HEK293 (cell line): ENCODE measurements around the gene CTSE.

Experiments used
- KLF1 ChIP-seq: fragments of 450-650 bp; formaldehyde crosslinking; IDR thresholded peaks from 2 replicates; pipeline ENCODE4 v1.5.1; 2016; ENCODE audit warnings: missing biosample characterization, missing genetic modification characterization
- SETDB1 ChIP-seq: IDR thresholded peaks from one replicate; pipeline ENCODE4 v1.6.1; 2017; ENCODE audit warnings: mild to moderate bottlenecking, low read length, moderate library complexity, mixed read lengths; ENCODE audit not compliant: insufficient read length
- YY1 ChIP-seq: fragments of 450-650 bp; formaldehyde crosslinking; IDR thresholded peaks from 2 replicates; pipeline ENCODE4 v1.5.1; 2018; ENCODE audit warnings: missing biosample characterization, missing genetic modification characterization
- ZNF169 ChIP-seq: fragments of 450-650 bp; formaldehyde crosslinking; IDR thresholded peaks from 2 replicates; pipeline ENCODE4 v1.5.1; 2016; ENCODE audit warnings: missing biosample characterization, missing genetic modification characterization
- ZNF202 ChIP-seq: fragments of 450-650 bp; formaldehyde crosslinking; IDR thresholded peaks from 2 replicates; pipeline ENCODE4 v1.5.1; 2016; ENCODE audit warnings: missing biosample characterization, missing genetic modification characterization, borderline replicate concordance
- ZNF350 ChIP-seq: fragments of 450-650 bp; formaldehyde crosslinking; IDR thresholded peaks from 2 replicates; pipeline ENCODE4 v1.5.0; 2017; ENCODE audit warnings: missing biosample characterization, mild to moderate bottlenecking, missing genetic modification characterization
- ZNF747 ChIP-seq: fragments of 450-650 bp; formaldehyde crosslinking; IDR thresholded peaks from 2 replicates; pipeline ENCODE4 v1.5.1; 2016; ENCODE audit warnings: missing biosample characterization, missing genetic modification characterization
- TF ChIP-seq, protein P1 (sequence below): fragments of 450-650 bp; formaldehyde crosslinking; IDR thresholded peaks from 2 replicates; pipeline ENCODE4 v1.5.1; 2016; ENCODE audit warnings: missing biosample characterization, missing genetic modification characterization
- TF ChIP-seq, protein P2 (sequence below): fragments of 450-650 bp; formaldehyde crosslinking; IDR thresholded peaks from 2 replicates; pipeline ENCODE4 v1.5.1; 2016; ENCODE audit warnings: missing biosample characterization, missing genetic modification characterization
- TF ChIP-seq, protein P3 (sequence below): fragments of 450-650 bp; formaldehyde crosslinking; IDR thresholded peaks from 2 replicates; pipeline ENCODE4 v1.5.1; 2016; ENCODE audit warnings: missing biosample characterization, missing genetic modification characterization, borderline replicate concordance

DNA sequence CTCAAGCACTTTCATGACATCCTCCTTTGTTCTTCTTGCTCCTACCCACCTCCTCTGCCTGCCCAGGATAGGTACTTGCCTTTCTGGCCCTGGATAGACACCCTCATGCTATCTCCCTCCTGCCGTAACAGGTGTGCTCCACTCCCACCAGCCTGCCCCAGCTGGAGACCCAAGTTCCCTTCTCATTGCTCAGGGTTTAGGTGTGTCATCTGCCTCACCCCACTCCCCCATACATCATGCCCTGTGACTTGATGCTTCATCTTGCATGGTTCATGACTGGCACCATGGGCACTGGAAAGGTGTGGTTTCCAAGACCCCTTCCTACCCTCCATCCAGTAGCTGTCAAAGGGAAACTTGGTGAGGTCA lies 35.2 kb upstream of the CTSE start:
- no peak for TF ChIP-seq ZNF169
- no peak for TF ChIP-seq YY1 (tag by site-specific recombination)
- no peak for TF ChIP-seq KLF1 (tag by site-specific recombination)
- no peak for TF ChIP-seq ZNF747 (tag by site-specific recombination)
- TF ChIP-seq, protein P1, sequence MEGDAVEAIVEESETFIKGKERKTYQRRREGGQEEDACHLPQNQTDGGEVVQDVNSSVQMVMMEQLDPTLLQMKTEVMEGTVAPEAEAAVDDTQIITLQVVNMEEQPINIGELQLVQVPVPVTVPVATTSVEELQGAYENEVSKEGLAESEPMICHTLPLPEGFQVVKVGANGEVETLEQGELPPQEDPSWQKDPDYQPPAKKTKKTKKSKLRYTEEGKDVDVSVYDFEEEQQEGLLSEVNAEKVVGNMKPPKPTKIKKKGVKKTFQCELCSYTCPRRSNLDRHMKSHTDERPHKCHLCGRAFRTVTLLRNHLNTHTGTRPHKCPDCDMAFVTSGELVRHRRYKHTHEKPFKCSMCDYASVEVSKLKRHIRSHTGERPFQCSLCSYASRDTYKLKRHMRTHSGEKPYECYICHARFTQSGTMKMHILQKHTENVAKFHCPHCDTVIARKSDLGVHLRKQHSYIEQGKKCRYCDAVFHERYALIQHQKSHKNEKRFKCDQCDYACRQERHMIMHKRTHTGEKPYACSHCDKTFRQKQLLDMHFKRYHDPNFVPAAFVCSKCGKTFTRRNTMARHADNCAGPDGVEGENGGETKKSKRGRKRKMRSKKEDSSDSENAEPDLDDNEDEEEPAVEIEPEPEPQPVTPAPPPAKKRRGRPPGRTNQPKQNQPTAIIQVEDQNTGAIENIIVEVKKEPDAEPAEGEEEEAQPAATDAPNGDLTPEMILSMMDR: no peak
- TF ChIP-seq, protein P2, sequence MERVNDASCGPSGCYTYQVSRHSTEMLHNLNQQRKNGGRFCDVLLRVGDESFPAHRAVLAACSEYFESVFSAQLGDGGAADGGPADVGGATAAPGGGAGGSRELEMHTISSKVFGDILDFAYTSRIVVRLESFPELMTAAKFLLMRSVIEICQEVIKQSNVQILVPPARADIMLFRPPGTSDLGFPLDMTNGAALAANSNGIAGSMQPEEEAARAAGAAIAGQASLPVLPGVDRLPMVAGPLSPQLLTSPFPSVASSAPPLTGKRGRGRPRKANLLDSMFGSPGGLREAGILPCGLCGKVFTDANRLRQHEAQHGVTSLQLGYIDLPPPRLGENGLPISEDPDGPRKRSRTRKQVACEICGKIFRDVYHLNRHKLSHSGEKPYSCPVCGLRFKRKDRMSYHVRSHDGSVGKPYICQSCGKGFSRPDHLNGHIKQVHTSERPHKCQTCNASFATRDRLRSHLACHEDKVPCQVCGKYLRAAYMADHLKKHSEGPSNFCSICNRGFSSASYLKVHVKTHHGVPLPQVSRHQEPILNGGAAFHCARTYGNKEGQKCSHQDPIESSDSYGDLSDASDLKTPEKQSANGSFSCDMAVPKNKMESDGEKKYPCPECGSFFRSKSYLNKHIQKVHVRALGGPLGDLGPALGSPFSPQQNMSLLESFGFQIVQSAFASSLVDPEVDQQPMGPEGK (tag by site-specific recombination): no peak
- no peak for TF ChIP-seq SETDB1
- TF ChIP-seq, protein P3, sequence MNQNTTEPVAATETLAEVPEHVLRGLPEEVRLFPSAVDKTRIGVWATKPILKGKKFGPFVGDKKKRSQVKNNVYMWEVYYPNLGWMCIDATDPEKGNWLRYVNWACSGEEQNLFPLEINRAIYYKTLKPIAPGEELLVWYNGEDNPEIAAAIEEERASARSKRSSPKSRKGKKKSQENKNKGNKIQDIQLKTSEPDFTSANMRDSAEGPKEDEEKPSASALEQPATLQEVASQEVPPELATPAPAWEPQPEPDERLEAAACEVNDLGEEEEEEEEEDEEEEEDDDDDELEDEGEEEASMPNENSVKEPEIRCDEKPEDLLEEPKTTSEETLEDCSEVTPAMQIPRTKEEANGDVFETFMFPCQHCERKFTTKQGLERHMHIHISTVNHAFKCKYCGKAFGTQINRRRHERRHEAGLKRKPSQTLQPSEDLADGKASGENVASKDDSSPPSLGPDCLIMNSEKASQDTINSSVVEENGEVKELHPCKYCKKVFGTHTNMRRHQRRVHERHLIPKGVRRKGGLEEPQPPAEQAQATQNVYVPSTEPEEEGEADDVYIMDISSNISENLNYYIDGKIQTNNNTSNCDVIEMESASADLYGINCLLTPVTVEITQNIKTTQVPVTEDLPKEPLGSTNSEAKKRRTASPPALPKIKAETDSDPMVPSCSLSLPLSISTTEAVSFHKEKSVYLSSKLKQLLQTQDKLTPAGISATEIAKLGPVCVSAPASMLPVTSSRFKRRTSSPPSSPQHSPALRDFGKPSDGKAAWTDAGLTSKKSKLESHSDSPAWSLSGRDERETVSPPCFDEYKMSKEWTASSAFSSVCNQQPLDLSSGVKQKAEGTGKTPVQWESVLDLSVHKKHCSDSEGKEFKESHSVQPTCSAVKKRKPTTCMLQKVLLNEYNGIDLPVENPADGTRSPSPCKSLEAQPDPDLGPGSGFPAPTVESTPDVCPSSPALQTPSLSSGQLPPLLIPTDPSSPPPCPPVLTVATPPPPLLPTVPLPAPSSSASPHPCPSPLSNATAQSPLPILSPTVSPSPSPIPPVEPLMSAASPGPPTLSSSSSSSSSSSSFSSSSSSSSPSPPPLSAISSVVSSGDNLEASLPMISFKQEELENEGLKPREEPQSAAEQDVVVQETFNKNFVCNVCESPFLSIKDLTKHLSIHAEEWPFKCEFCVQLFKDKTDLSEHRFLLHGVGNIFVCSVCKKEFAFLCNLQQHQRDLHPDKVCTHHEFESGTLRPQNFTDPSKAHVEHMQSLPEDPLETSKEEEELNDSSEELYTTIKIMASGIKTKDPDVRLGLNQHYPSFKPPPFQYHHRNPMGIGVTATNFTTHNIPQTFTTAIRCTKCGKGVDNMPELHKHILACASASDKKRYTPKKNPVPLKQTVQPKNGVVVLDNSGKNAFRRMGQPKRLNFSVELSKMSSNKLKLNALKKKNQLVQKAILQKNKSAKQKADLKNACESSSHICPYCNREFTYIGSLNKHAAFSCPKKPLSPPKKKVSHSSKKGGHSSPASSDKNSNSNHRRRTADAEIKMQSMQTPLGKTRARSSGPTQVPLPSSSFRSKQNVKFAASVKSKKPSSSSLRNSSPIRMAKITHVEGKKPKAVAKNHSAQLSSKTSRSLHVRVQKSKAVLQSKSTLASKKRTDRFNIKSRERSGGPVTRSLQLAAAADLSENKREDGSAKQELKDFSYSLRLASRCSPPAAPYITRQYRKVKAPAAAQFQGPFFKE (tag by site-specific recombination): no peak
- no peak for TF ChIP-seq ZNF350 (tag by site-specific recombination)
- no peak for TF ChIP-seq ZNF202 (tag by site-specific recombination)
